Mesodermal cell (in vitro differentiated cells): ENCODE results near the gene IREB2.

Experiments
- H3K27ac ChIP-seq: 2 replicates; pipeline ENCODE4 v1.7.0; 2013; ENCODE audit warnings: mild to moderate bottlenecking, low read depth, low read length, moderate library complexity; ENCODE audit not compliant: severe bottlenecking
- H3K36me3 ChIP-seq: 2 replicates; pipeline ENCODE4 v1.7.1; 2013; ENCODE audit warnings: mild to moderate bottlenecking, low read length, moderate library complexity; ENCODE audit not compliant: control insufficient read depth, insufficient read depth
- H3K4me1 ChIP-seq: one replicate; pipeline ENCODE4 v1.7.1; 2013; ENCODE audit warnings: mild to moderate bottlenecking, low read length; ENCODE audit not compliant: insufficient read depth, control insufficient read depth, poor library complexity, severe bottlenecking
- H3K4me3 ChIP-seq: 2 replicates; pipeline ENCODE4 v1.7.0; 2013; ENCODE audit warnings: low read length, control low read depth, mild to moderate bottlenecking; ENCODE audit not compliant: insufficient read depth, poor library complexity, severe bottlenecking; ENCODE audit errors: extremely low read depth
- H3K9me3 ChIP-seq: 2 replicates; pipeline ENCODE4 v1.7.1; 2013; ENCODE audit warnings: mild to moderate bottlenecking, low read length, moderate library complexity; ENCODE audit not compliant: control insufficient read depth
- WGBS, 2 experiments: methylation state at CpG; one replicate each; pipeline ENCODE4 v1.1.5; 2013; ENCODE audit warnings: missing lambda C conversion rate in 2 of 2; ENCODE audit not compliant: insufficient coverage in 2 of 2; 5-methylcytosine and 5-hydroxymethylcytosine counted together

IREB2 gene

GRCh38 chr15:78449220-78449999 lies 11.4 kb downstream of the IREB2 start:
- Histone ChIP-seq H3K9me3 (no peaks in the 10 kb centered on the region), H3K4me1 (no peaks in the 10 kb centered on the region), H3K36me3 (peaks cover 79% of the 10 kb centered on the region), H3K27ac (no peak overlapping the region), H3K4me3 (no peak overlapping the region)
- WGBS, 2 experiments = 86 to 100% methylated on average over 1 of the region's 8 CpGs

DNA sequence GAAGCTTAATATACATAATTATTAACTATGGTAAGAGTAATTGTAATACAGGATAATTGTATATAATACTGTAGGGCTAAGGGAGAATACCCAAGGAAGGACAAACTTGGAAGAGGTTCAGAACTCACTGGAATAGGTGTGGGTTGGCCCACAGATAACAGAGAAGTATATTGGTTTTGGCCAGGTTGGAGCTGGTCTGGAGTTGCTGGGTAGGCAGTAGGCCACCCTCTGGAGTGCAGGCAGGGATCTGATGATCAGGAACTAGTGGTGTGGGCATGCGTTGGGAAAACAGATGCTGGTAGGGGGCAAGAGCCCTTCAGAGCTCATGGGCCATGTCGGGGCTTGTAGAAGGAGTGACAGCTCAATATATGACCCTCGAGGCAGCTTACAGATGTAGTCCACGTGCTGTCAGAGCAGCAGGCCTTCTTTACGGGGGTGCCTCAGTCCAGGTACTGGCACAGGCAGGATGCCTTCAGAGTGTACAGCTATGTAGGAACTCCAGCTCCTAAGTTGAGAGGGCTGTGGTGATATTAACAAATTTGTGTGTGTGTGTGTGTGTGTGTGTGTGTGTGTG lies 12.4 kb downstream of the IREB2 start:
- H3K4me3 ChIP-seq = no peak overlapping the region
- H3K4me1 ChIP-seq = no peaks in the 10 kb centered on the region
- H3K9me3 ChIP-seq = no peaks in the 10 kb centered on the region
- peaks cover 71% of the 10 kb centered on the region for H3K36me3 ChIP-seq
- H3K27ac ChIP-seq = no peak overlapping the region
- WGBS, 2 experiments = 84 to 92% methylated on average over 5 of the region's 5 CpGs

- Histone ChIP-seq H3K27ac (no peak overlapping the region), H3K36me3 (peaks cover 50% of the 10 kb centered on the region), H3K4me3 (no peak overlapping the region), H3K9me3 (no peaks in the 10 kb centered on the region), H3K4me1 (no peaks in the 10 kb centered on the region)
- 100% methylated on average over 1 of the region's 3 CpGs; no CpG with 5 or more reads in 1 of the 2 experiments for WGBS, 2 experiments
Observed at GRCh38 chr15:78452485-78452884, 14.5 kb downstream of the IREB2 start.

- WGBS, 2 experiments = 67 to 69% methylated on average over 2 of the region's 2 CpGs
- no peaks in the 10 kb centered on the region for H3K4me1 ChIP-seq
- peaks cover 43% of the 10 kb centered on the region for H3K36me3 ChIP-seq
Observed at GRCh38 chr15:78453447-78453846, 15.4 kb downstream of the IREB2 start.

DNA sequence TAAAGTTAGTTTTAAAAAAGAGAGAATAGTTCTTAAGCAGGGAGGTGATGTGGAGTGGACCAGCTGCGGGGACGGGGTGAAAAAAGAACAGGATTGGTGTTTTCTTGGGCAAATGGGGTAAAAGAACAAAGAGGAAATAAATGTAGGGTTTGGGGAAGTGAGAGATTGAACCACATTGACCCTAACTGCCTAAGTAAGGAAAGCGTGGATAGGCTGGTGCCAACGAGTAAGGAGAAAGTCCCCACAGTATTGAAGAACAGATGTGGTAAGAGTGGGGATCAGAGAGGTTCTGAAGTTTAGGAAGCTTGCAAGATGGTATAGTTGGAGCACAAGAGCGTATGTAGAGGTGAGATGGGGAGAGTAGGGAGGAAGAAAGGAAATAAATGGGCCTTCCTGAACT lies 17.0 kb downstream of the IREB2 start:
- H3K27ac ChIP-seq = no peak overlapping the region
- no peak overlapping the region for H3K4me3 ChIP-seq
- 94 to 96% methylated on average over 3 to 5 of the region's 5 CpGs for WGBS, 2 experiments
- peaks cover 2% of the 10 kb centered on the region for H3K4me1 ChIP-seq
- no peaks in the 10 kb centered on the region for H3K9me3 ChIP-seq
- peaks cover 36% of the 10 kb centered on the region for H3K36me3 ChIP-seq

More at GRCh38 chr15:78453447-78453846, 15.4 kb downstream of the IREB2 start:
- no peaks in the 10 kb centered on the region for H3K9me3 ChIP-seq
- no peak overlapping the region for H3K4me3 ChIP-seq
- no peak overlapping the region for H3K27ac ChIP-seq

GRCh38 chr15:78455749-78456148 lies 17.7 kb downstream of the IREB2 start:
- Histone ChIP-seq H3K4me3 (no peak overlapping the region), H3K36me3 (peaks cover 28% of the 10 kb centered on the region), H3K9me3 (no peaks in the 10 kb centered on the region), H3K27ac (no peak overlapping the region), H3K4me1 (peaks cover 8% of the 10 kb centered on the region)
- WGBS, 2 experiments = 74 to 94% methylated on average over 2 to 3 of the region's 3 CpGs

DNA sequence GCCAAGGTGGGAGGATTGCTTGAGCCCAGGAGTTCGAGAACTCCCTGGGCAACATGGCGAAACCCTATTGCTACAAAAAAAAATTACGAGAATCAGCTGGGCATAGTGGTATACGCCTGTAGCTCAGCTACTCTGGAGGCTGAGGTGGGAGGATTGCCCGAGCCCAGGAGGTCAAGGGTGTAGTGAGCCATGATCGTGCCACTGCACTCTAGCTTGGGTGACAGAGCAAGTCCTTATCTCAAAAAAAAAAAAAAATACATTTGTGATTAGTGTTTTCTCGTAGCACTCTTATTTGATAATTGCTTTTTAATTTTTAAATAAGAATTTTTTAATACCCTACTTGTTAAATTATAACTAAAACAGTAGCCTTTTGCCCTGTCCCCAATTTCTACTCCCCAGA lies 18.4 kb downstream of the IREB2 start:
- H3K4me3 ChIP-seq = no peak overlapping the region
- WGBS, 2 experiments = 96 to 100% methylated on average over 5 of the region's 7 CpGs
- peaks cover 25% of the 10 kb centered on the region for H3K36me3 ChIP-seq
- H3K9me3 ChIP-seq = no peaks in the 10 kb centered on the region
- H3K4me1 ChIP-seq = peaks cover 8% of the 10 kb centered on the region
- H3K27ac ChIP-seq = no peak overlapping the region

DNA sequence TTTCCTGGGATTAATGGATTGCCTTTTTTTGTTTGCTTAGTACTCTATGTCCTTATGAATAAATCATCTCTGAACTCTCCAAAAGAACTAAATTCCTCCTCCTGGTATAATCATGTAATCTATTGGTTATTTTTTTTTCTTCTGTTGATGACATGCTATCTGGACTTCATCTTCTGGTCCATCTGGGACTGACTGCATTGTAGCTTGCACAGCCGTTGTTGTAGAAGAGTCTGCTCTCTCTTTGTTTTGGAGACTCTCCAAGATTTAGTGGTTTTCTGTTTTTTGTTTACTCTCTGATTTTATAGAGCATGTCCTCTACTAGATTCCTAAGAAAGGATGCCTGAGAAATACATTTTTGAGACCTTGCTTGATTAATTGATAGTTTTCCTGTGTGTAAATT lies 19.1 kb downstream of the IREB2 start:
- H3K9me3 ChIP-seq = no peaks in the 10 kb centered on the region
- no peak overlapping the region for H3K4me3 ChIP-seq
- 100% methylated on average over 1 of the region's 1 CpG; no CpG with 5 or more reads in 1 of the 2 experiments for WGBS, 2 experiments
- peaks cover 8% of the 10 kb centered on the region for H3K4me1 ChIP-seq
- peaks cover 18% of the 10 kb centered on the region for H3K36me3 ChIP-seq
- H3K27ac ChIP-seq = no peak overlapping the region

- peaks cover 8% of the 10 kb centered on the region for H3K4me1 ChIP-seq
- no peak overlapping the region for H3K4me3 ChIP-seq
- 80 to 90% methylated on average over 1 to 2 of the region's 4 CpGs for WGBS, 2 experiments
- no peak overlapping the region for H3K27ac ChIP-seq
- H3K9me3 ChIP-seq = no peaks in the 10 kb centered on the region
- H3K36me3 ChIP-seq = peaks cover 36% of the 10 kb centered on the region
Observed at GRCh38 chr15:78460737-78461136, 22.7 kb downstream of the IREB2 start.

GRCh38 chr15:78461171-78461888 lies 23.3 kb downstream of the IREB2 start:
- H3K27ac ChIP-seq = no peak overlapping the region
- no peaks in the 10 kb centered on the region for H3K9me3 ChIP-seq
- H3K4me1 ChIP-seq = peaks cover 8% of the 10 kb centered on the region
- 33 to 58% methylated on average over 2 of the region's 3 CpGs for WGBS, 2 experiments
- H3K4me3 ChIP-seq = no peak overlapping the region
- peaks cover 42% of the 10 kb centered on the region for H3K36me3 ChIP-seq
